GM18502 (cell line): Measurements from ENCODE around the gene CBX5.
A peak's percentile ranks its signal among the peaks of the same experiment; 100 is the strongest.
"Not testable (repeated sequence)": the region's sequence is repeated elsewhere in the genome, so short reads cannot be mapped to it uniquely, and the experiment has no call there.

Experiments used
- ATAC-seq: cut with Tn5 transposase; IDR thresholded peaks from one replicate; pipeline ENCODE4 v1.9.1; 2021; ENCODE audit warnings: mild to moderate bottlenecking; ENCODE audit not compliant: unreplicated experiment, poor library complexity

CBX5 gene

GRCh38 chr12:54229624-54230212 lies 50.2 kb downstream of the CBX5 start:
- ATAC-seq, result no peak

- no peak for ATAC-seq
These were observed 51.5 kb downstream of the CBX5 start for GRCh38 chr12:54228471-54228870.

- not testable (repeated sequence) for ATAC-seq
These were observed 52.0 kb downstream of the CBX5 start for GRCh38 chr12:54227927-54228326.

GRCh38 chr12:54227376-54227775 lies 52.5 kb downstream of the CBX5 start:
- ATAC-seq, result no peak

GRCh38 chr12:54225666-54226065 lies 54.3 kb downstream of the CBX5 start:
- ATAC-seq, result no peak

- ATAC-seq, result no peak
These were observed 57.3 kb downstream of the CBX5 start for GRCh38 chr12:54222609-54223008.

- no peak for ATAC-seq
These were observed 58.4 kb downstream of the CBX5 start for GRCh38 chr12:54221402-54221984.

- ATAC-seq, result no peak
These were observed 59.4 kb downstream of the CBX5 start for GRCh38 chr12:54220567-54220966.

GRCh38 chr12:54220092-54220557 lies 59.8 kb downstream of the CBX5 start:
- no peak for ATAC-seq

- ATAC-seq, result no peak
These were observed 62.1 kb downstream of the CBX5 start for GRCh38 chr12:54217774-54218241.

- ATAC-seq, result peak; percentile 39
These were observed 62.9 kb downstream of the CBX5 start for GRCh38 chr12:54216797-54217661.

- no peak for ATAC-seq
These were observed 63.7 kb downstream of the CBX5 start for GRCh38 chr12:54215989-54216796.

GRCh38 chr12:54214553-54215406 lies 65.1 kb downstream of the CBX5 start:
- peak; percentile 81 for ATAC-seq

- ATAC-seq, result no peak
These were observed 66.8 kb downstream of the CBX5 start for GRCh38 chr12:54213079-54213478.

GRCh38 chr12:54211920-54212319 lies 68.0 kb downstream of the CBX5 start:
- no peak for ATAC-seq

GRCh38 chr12:54210400-54210790 lies 69.5 kb downstream of the CBX5 start:
- ATAC-seq, result no peak

GRCh38 chr12:54208591-54208990 lies 71.3 kb downstream of the CBX5 start:
- no peak for ATAC-seq

- peak; percentile 65 for ATAC-seq
These were observed 72.2 kb downstream of the CBX5 start for GRCh38 chr12:54207539-54208294.

GRCh38 chr12:54206791-54207190 lies 73.1 kb downstream of the CBX5 start:
- no peak for ATAC-seq
